OCI-LY1 (cell line): Measurements from ENCODE around the gene DEGS2.

Experiments
- H2AFZ ChIP-seq: fragments of 200-600 bp; sonication (generic), shearing (Covaris generic); 2 replicates; pipeline ENCODE4 v1.6.0; 2014; ENCODE audit warnings: antibody characterized with exemption, mild to moderate bottlenecking, low read length
- H3F3A ChIP-seq: fragments of 200-600 bp; sonication (generic), shearing (Covaris generic); 2 replicates; pipeline ENCODE4 v1.6.0; 2014; ENCODE audit warnings: mild to moderate bottlenecking, antibody characterized with exemption, low read length, moderate library complexity; ENCODE audit not compliant: insufficient read depth
- H3K27ac ChIP-seq: fragments of 200-600 bp; sonication (generic); 2 replicates; pipeline ENCODE4 v1.5.1; 2014; ENCODE audit warnings: low read length, mixed run types, mild to moderate bottlenecking, low read depth; ENCODE audit not compliant: poor library complexity, severe bottlenecking
- H3K27me3 ChIP-seq: fragments of 200-600 bp; sonication (generic); 2 replicates; pipeline ENCODE4 v1.6.0; 2014; ENCODE audit warnings: antibody characterized with exemption, mild to moderate bottlenecking, low read length, moderate library complexity; ENCODE audit not compliant: insufficient read depth
- H3K36me3 ChIP-seq: fragments of 200-600 bp; sonication (generic); 2 replicates; pipeline ENCODE4 v1.6.1; 2014; ENCODE audit warnings: mild to moderate bottlenecking, antibody characterized with exemption, low read length, moderate library complexity, mixed read lengths; ENCODE audit not compliant: insufficient read depth
- H3K4me1 ChIP-seq: fragments of 200-600 bp; sonication (generic); 2 replicates; pipeline ENCODE4 v1.5.1; 2014; ENCODE audit warnings: mild to moderate bottlenecking, low read length, moderate library complexity; ENCODE audit not compliant: insufficient read depth, severe bottlenecking
- H3K4me2 ChIP-seq: fragments of 200-600 bp; sonication (generic), shearing (Covaris generic); 2 replicates; pipeline ENCODE4 v1.6.1; 2014; ENCODE audit warnings: low read length
- H3K4me3 ChIP-seq: fragments of 200-600 bp; sonication (generic); 2 replicates; pipeline ENCODE4 v1.5.1; 2014; ENCODE audit warnings: low read length, low read depth, mild to moderate bottlenecking, mixed read lengths; ENCODE audit not compliant: poor library complexity, severe bottlenecking
- H3K79me2 ChIP-seq: fragments of 200-600 bp; shearing (Covaris generic); 2 replicates; pipeline ENCODE4 v1.6.1; 2016; ENCODE audit warnings: mixed run types, low read length, mixed read lengths; ENCODE audit not compliant: insufficient read depth
- H3K9ac ChIP-seq: fragments of 200-600 bp; sonication (generic), shearing (Covaris generic); 2 replicates; pipeline ENCODE4 v1.6.1; 2014; ENCODE audit warnings: mild to moderate bottlenecking, low read length, mixed read lengths
- H3K9me2 ChIP-seq: fragments of 200-600 bp; sonication (generic), shearing (Covaris generic); 2 replicates; pipeline ENCODE4 v1.6.1; 2014; ENCODE audit warnings: low read depth, mild to moderate bottlenecking, low read length, mixed read lengths
- H3K9me3 ChIP-seq: fragments of 200-600 bp; shearing (Covaris generic); 2 replicates; pipeline ENCODE4 v1.6.1; 2014; ENCODE audit warnings: low read length, mixed read lengths
- H4K20me1 ChIP-seq: fragments of 200-600 bp; sonication (generic), shearing (Covaris generic); 2 replicates; pipeline ENCODE4 v1.6.0; 2016; ENCODE audit warnings: mild to moderate bottlenecking, low read length; ENCODE audit not compliant: insufficient read depth
- EZH2 ChIP-seq: fragments of 200-600 bp; sonication (generic), shearing (Covaris generic); IDR thresholded peaks from 2 replicates; pipeline ENCODE4 v1.8.0; 2017; ENCODE audit warnings: borderline replicate concordance, mixed run types, mild to moderate bottlenecking, antibody characterized with exemption, low read length, moderate library complexity, mixed read lengths
- TF ChIP-seq, protein P1 (sequence below): fragments of 200-600 bp; sonication (generic), shearing (Covaris generic); IDR thresholded peaks from 2 replicates; pipeline ENCODE4 v1.5.1; 2017; ENCODE audit warnings: mild to moderate bottlenecking, antibody characterized with exemption, low read length, moderate library complexity, mixed read lengths

Gene DEGS2

DNA sequence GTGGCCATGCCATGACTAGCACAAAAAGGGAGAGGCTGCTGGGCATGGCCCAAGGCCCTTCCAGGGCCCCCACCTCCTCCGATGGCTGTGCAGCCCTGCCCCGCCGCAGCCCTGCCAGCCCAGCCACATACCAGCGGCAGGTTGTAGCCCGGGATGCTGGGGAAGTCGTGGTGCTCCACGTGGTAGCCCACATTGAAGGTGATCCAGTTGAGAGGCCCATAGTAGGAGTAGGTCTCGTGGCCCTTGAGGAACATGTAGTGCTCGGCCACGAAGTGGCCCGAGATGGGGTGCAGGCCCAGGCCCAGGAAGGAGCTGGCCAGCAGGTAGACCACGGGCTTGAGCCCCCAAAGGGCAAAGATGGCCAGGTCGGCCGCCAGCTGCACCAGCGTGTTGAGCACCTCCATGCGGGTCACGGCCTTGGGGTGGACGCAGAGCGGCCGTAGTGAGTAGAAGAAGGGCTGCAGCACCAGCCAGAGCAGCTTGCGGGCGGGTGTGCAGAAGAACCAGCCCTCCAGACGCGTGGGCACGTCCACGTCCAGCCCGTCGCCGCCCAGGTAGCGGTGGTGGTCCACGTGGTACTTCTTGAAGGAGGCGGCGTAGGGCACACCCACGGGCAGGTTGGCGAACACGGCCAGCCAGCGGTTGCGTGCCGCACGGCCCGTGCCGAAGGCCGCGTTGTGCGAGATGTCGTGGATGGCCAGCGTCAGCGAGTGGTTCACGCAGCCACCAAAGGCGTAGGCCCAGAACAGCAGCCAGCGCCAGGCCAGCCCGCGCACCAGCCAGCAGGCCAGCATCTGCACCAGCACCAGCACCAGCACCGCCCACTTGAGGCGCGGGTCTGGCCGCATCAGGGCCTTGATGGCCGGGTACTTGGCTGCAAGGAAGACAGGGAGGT lies 10.4 kb downstream of the DEGS2 start:
- no peak overlapping the region for H3K4me3 ChIP-seq
- H3K79me2 ChIP-seq = no peaks in the 10 kb centered on the region
- H3K9me3 ChIP-seq = no peaks in the 10 kb centered on the region
- no peak overlapping the region for H3K4me2 ChIP-seq
- no peaks in the 10 kb centered on the region for H4K20me1 ChIP-seq
- no peak overlapping the region for H2AFZ ChIP-seq
- peaks cover 18% of the 10 kb centered on the region for H3K4me1 ChIP-seq
- H3K36me3 ChIP-seq = no peaks in the 10 kb centered on the region
- no peaks in the 10 kb centered on the region for H3F3A ChIP-seq
- no peaks in the 10 kb centered on the region for H3K27me3 ChIP-seq
- TF ChIP-seq, protein P1, sequence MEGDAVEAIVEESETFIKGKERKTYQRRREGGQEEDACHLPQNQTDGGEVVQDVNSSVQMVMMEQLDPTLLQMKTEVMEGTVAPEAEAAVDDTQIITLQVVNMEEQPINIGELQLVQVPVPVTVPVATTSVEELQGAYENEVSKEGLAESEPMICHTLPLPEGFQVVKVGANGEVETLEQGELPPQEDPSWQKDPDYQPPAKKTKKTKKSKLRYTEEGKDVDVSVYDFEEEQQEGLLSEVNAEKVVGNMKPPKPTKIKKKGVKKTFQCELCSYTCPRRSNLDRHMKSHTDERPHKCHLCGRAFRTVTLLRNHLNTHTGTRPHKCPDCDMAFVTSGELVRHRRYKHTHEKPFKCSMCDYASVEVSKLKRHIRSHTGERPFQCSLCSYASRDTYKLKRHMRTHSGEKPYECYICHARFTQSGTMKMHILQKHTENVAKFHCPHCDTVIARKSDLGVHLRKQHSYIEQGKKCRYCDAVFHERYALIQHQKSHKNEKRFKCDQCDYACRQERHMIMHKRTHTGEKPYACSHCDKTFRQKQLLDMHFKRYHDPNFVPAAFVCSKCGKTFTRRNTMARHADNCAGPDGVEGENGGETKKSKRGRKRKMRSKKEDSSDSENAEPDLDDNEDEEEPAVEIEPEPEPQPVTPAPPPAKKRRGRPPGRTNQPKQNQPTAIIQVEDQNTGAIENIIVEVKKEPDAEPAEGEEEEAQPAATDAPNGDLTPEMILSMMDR = no peak
- no peak for TF ChIP-seq EZH2
- no peak overlapping the region for H3K9ac ChIP-seq
- no peak overlapping the region for H3K27ac ChIP-seq
- H3K9me2 ChIP-seq = no peaks in the 10 kb centered on the region

DNA sequence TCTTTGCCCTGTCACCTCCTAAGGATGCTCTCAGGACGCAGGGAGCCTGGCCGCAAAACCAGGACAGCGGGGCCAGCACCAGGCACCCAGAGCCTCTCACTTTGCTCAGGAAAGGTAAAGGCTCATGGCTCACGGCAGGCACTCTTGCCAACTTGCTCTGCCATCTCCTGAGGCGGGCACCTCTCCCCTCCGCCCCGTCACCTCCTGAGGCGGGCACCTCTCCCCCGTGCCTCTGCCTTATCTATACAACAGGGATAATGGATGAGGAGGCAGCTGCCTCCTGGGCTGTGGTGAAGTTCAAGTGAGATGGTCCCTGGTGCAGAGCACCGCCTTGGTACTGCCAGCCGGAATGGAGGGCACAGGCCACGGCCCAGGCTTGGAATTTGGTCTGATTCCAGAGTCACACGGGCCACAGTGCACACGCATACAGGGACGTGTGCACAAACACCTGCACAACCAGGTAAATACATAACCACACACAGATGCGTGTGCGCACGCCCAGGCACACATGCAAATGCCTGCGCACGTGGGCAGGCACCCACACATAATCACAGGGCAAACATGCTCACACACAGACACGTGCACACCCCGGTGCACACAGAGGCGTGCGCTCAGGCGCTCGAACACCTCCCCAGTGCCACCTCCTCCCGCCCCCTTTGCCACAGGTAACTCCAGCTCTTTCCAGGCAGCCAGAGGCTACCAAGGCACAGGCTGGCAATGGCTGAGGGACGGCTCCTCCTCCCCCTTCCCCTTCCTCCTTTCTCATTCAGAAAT lies 11.6 kb downstream of the DEGS2 start:
- Histone ChIP-seq H4K20me1 (no peaks in the 10 kb centered on the region), H3K4me1 (peaks cover 18% of the 10 kb centered on the region), H3K4me3 (peak overlapping the region; percentile 6), H3K9ac (no peak overlapping the region; the same call in 1 of the 2 replicates), H3K9me2 (no peaks in the 10 kb centered on the region), H3K27ac (no peak overlapping the region), H3K9me3 (no peaks in the 10 kb centered on the region), H3K36me3 (no peaks in the 10 kb centered on the region), H3F3A (no peaks in the 10 kb centered on the region), H3K79me2 (no peaks in the 10 kb centered on the region), H3K4me2 (peak overlapping the region; percentile 49), H3K27me3 (no peaks in the 10 kb centered on the region), H2AFZ (no peak overlapping the region)
- TF ChIP-seq, protein P1 = no peak
- no peak for TF ChIP-seq EZH2

DNA sequence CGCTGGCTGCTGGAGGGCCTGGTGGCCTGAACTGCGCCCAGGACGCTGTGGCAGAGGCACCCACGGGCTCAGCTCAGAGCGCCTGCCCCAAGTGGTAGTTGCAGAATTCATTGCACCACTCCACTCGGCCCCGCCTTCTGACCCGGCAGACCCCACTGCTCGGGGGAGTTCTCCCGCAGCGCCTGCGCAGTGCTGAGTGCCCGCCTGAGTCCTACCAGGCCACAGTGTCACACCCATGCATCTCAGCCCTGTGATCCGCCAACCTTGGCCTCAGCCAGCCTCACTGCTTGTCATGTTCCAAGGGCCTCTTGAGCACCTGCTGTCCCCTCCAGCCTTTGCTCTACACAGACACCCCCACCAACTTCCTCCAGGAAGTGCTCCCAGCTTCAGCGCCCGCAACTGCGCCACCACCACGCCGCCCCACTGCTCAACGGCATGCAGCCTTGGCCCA lies 12.2 kb downstream of the DEGS2 start:
- Histone ChIP-seq H3K4me3 (peak overlapping the region; percentile 39), H3K27ac (no peak overlapping the region), H3K9me2 (no peaks in the 10 kb centered on the region), H3K4me1 (peaks cover 18% of the 10 kb centered on the region), H4K20me1 (no peaks in the 10 kb centered on the region), H3F3A (no peaks in the 10 kb centered on the region), H2AFZ (no peak overlapping the region), H3K79me2 (no peaks in the 10 kb centered on the region), H3K9ac (no peak overlapping the region; the same call in 1 of the 2 replicates), H3K36me3 (no peaks in the 10 kb centered on the region), H3K9me3 (no peaks in the 10 kb centered on the region), H3K27me3 (no peaks in the 10 kb centered on the region), H3K4me2 (peak overlapping the region; percentile 49)
- TF ChIP-seq EZH2 = no peak
- TF ChIP-seq, protein P1 = 0 out of 2 replicates have a peak, but pooled peaks have one; percentile 4
